ENCODE results near the gene BNIP3.

BNIP3 gene

DNA sequence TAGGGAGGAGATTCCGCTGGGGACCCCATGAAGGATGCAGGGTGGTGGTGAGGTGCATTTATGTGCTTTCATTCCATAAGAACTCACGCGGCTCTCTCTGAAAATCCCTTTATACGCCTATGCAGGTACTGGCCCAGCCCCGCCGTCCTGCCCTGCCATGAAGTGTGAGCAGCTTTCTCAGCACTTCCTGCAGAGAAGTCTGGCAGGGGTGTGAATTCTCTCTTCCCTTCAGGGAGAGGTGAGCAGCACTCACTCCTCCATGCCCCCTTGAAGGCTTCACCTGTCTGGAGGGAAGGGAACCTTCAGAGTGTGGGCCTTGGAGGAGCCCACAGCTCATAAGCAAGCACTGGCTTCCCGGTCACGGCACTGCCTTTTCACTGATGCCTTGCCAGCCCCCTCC is 47.0 kb downstream of the BNIP3 start:
- H3K27ac ChIP-seq, result no peak overlapping the region
- TF ChIP-seq CTCF (conservative IDR thresholded peaks at IDR 0.05; ENCODE audit: low read depth, low read length), result no peak
- no peaks in the 10 kb centered on the region for H3K4me1 ChIP-seq (ENCODE audit: low read depth, poor library complexity, severe bottlenecking)
- no peak overlapping the region for H3K4me3 ChIP-seq (IDR thresholded peaks at IDR 0.05; ENCODE audit: insufficient read depth, low read depth, low read length)
- no peak overlapping the region for H2AFZ ChIP-seq (ENCODE audit: low read depth)
- peaks cover 35% of the 10 kb centered on the region; the same call in 1 of the 2 replicates for H3K79me2 ChIP-seq (ENCODE audit: insufficient read depth, low read depth)
- H3K9ac ChIP-seq, result no peak overlapping the region
- no peaks in the 10 kb centered on the region for H3K27me3 ChIP-seq (ENCODE audit: insufficient read depth, low read depth)
- no peaks in the 10 kb centered on the region for H4K20me1 ChIP-seq (ENCODE audit: insufficient read depth)
- no peaks in the 10 kb centered on the region for H3K36me3 ChIP-seq (ENCODE audit: insufficient read depth)
- H3K4me2 ChIP-seq, result no peak overlapping the region

DNA sequence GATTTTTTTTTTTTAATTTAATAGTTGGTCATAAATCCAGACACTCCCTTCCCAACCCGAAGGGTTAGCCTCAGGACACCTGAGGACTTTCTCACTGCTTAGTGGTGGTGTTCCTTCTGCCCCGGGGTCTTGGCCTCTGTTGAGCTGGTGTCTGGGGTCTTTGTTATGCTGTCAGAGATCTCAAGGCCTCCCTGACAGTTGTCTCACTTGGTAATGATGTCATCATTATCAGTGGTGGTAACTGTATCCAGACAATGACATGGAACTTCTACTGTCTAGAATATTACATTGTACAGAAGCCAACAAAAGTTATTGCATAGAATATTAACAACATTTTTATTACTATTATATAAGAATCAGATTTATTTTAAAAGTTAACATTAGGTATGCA is 48.0 kb downstream of the BNIP3 start:
- H3K36me3 ChIP-seq (ENCODE audit: insufficient read depth), result no peaks in the 10 kb centered on the region
- H2AFZ ChIP-seq (ENCODE audit: low read depth), result no peak overlapping the region
- H3K27me3 ChIP-seq (ENCODE audit: insufficient read depth, low read depth), result no peaks in the 10 kb centered on the region
- no peak overlapping the region for H3K4me3 ChIP-seq (IDR thresholded peaks at IDR 0.05; ENCODE audit: insufficient read depth, low read depth, low read length)
- H3K9ac ChIP-seq, result no peak overlapping the region
- no peaks in the 10 kb centered on the region for H3K4me1 ChIP-seq (ENCODE audit: low read depth, poor library complexity, severe bottlenecking)
- H3K4me2 ChIP-seq, result no peak overlapping the region
- H3K27ac ChIP-seq, result no peak overlapping the region
- peaks cover 39% of the 10 kb centered on the region for H3K79me2 ChIP-seq (ENCODE audit: insufficient read depth, low read depth)
- TF ChIP-seq CTCF (conservative IDR thresholded peaks at IDR 0.05; ENCODE audit: low read depth, low read length), result no peak
- H4K20me1 ChIP-seq (ENCODE audit: insufficient read depth), result no peaks in the 10 kb centered on the region

DNA sequence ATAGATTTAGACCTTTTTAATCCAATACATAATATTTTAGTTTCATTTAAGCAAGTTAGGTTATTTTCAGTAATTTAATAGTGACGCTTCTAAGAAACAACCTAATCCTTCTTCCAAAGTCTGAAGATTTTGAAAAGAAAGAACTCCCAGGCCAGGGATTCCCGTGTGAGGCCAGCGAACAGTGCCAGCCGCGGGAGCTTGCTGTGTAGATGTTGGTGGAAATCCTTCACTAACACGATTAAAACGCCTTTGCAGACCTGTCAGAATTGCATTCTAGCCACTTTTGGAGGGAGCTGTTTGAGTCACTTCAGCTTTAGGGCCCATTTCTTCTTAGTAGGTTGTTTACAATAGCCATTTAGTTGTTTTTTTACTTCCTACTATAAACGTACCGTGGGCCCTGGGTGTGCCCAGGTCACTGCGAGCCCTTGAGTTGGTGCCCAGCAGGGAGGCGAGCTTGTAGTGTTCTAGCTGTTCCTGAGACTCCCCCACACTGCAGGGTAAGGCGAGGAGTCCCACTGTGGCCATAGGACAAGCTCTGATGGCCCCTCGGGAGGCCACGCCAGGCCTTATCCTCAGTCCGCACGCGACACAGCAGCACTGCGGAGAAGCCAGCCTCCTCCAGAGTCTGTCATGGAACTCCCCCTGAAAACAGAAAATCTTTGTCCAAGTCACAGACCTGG is 48.6 kb downstream of the BNIP3 start:
- no peaks in the 10 kb centered on the region for H3K27me3 ChIP-seq (ENCODE audit: insufficient read depth, low read depth)
- no peak overlapping the region for H2AFZ ChIP-seq (ENCODE audit: low read depth)
- H3K4me1 ChIP-seq (ENCODE audit: low read depth, poor library complexity, severe bottlenecking), result no peaks in the 10 kb centered on the region
- no peaks in the 10 kb centered on the region for H4K20me1 ChIP-seq (ENCODE audit: insufficient read depth)
- no peak overlapping the region for H3K27ac ChIP-seq
- TF ChIP-seq CTCF (conservative IDR thresholded peaks at IDR 0.05; ENCODE audit: low read depth, low read length), result no peak
- H3K4me2 ChIP-seq, result no peak overlapping the region
- H3K9ac ChIP-seq, result no peak overlapping the region
- peaks cover 43% of the 10 kb centered on the region for H3K79me2 ChIP-seq (ENCODE audit: insufficient read depth, low read depth)
- no peaks in the 10 kb centered on the region for H3K36me3 ChIP-seq (ENCODE audit: insufficient read depth)
- no peak overlapping the region for H3K4me3 ChIP-seq (IDR thresholded peaks at IDR 0.05; ENCODE audit: insufficient read depth, low read depth, low read length)

DNA sequence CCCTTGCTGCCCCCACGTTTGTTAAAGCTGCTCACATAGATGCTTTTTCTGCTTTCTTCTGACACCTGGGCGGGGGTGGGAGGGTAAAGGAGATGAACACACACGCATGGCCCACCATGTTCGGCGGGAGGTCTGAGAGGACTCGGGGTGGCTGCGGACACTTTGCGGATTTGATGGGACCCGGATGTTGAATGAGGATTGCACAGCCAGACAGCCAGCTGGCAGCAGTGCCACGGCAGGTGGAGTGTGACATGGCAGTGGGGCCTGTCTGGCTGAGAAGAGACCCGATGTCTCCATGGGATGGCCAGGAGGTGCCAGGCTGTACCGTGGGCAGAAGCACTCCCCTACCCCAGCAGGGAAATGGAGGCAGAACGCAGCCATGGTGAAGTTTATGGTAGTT is 49.7 kb downstream of the BNIP3 start:
- no peak overlapping the region for H3K9ac ChIP-seq
- no peaks in the 10 kb centered on the region for H3K36me3 ChIP-seq (ENCODE audit: insufficient read depth)
- H3K27ac ChIP-seq, result no peak overlapping the region
- no peak for TF ChIP-seq CTCF (conservative IDR thresholded peaks at IDR 0.05; ENCODE audit: low read depth, low read length)
- H3K4me3 ChIP-seq (IDR thresholded peaks at IDR 0.05; ENCODE audit: insufficient read depth, low read depth, low read length), result no peak overlapping the region
- no peaks in the 10 kb centered on the region for H3K4me1 ChIP-seq (ENCODE audit: low read depth, poor library complexity, severe bottlenecking)
- no peak overlapping the region for H3K4me2 ChIP-seq
- H2AFZ ChIP-seq (ENCODE audit: low read depth), result no peak overlapping the region
- no peaks in the 10 kb centered on the region for H3K27me3 ChIP-seq (ENCODE audit: insufficient read depth, low read depth)
- peaks cover 55% of the 10 kb centered on the region for H3K79me2 ChIP-seq (ENCODE audit: insufficient read depth, low read depth)
- no peaks in the 10 kb centered on the region for H4K20me1 ChIP-seq (ENCODE audit: insufficient read depth)

Data from KMS-11 (cell line).